Measurements from ENCODE around the gene MAPKAP1. TPM values are rescaled to one million over a fixed set of nuclear protein-coding genes. Genes with fewer than 3 reads are reported as not detected.

Gene MAPKAP1
- total RNA-seq, 2 donors from 2014 or later = 83.7 to 115 TPM

- H3K36me3 Mint-ChIP-seq = no peaks in the 10 kb centered on the region
- peak overlapping the region; percentile 72 to 86 for H3K27ac Mint-ChIP-seq
- H3K4me1 Mint-ChIP-seq (ENCODE audit: low read depth in 2 of 2) = peaks cover 28 to 39% of the 10 kb centered on the region in 2 donors
- DNase-seq (ENCODE audit: low spot score) (no peak), ATAC-seq (no peak)
- H3K9me3 Mint-ChIP-seq = no peaks in the 10 kb centered on the region
- H3K4me3 Mint-ChIP-seq = peak overlapping the region; percentile 38
- no peaks in the 10 kb centered on the region for H3K27me3 Mint-ChIP-seq
Observed at GRCh38 chr9:125529107-125529506, 177.9 kb downstream of the MAPKAP1 start.

- H3K36me3 Mint-ChIP-seq = no peaks in the 10 kb centered on the region
- peak overlapping the region in 1 of 2 donors; percentile 66 for H3K27ac Mint-ChIP-seq
- H3K27me3 Mint-ChIP-seq = no peaks in the 10 kb centered on the region
- ATAC-seq = no peak
- H3K4me1 Mint-ChIP-seq (ENCODE audit: low read depth in 2 of 2) = peaks cover 39 to 48% of the 10 kb centered on the region in 2 donors
- no peak overlapping the region for H3K4me3 Mint-ChIP-seq
- H3K9me3 Mint-ChIP-seq = peaks cover 3% of the 10 kb centered on the region
- no peak for DNase-seq (ENCODE audit: low spot score)
Observed at GRCh38 chr9:125527471-125528002, 179.5 kb downstream of the MAPKAP1 start.

GRCh38 chr9:125525921-125526631 lies 180.9 kb downstream of the MAPKAP1 start:
- Mint-ChIP-seq H3K27me3 (no peaks in the 10 kb centered on the region), H3K9me3 (peaks cover 6% of the 10 kb centered on the region), H3K4me3 (no peak overlapping the region), H3K4me1 (ENCODE audit: low read depth in 2 of 2) (peaks cover 50 to 52% of the 10 kb centered on the region in 2 donors), H3K27ac (no peak overlapping the region), H3K36me3 (no peaks in the 10 kb centered on the region)
- DNase-seq (ENCODE audit: low spot score) (no peak), ATAC-seq (no peak)

- H3K4me3 Mint-ChIP-seq = no peak overlapping the region
- no peak for DNase-seq (ENCODE audit: low spot score)
- no peak for ATAC-seq
- no peaks in the 10 kb centered on the region for H3K27me3 Mint-ChIP-seq
- peaks cover 6% of the 10 kb centered on the region for H3K9me3 Mint-ChIP-seq
- peaks cover 39 to 49% of the 10 kb centered on the region in 2 donors for H3K4me1 Mint-ChIP-seq (ENCODE audit: low read depth in 2 of 2)
- H3K36me3 Mint-ChIP-seq = peaks cover 4% of the 10 kb centered on the region
- no peak overlapping the region for H3K27ac Mint-ChIP-seq
Observed at GRCh38 chr9:125524583-125525355, 182.2 kb downstream of the MAPKAP1 start.

GRCh38 chr9:125523681-125524080 lies 183.3 kb downstream of the MAPKAP1 start:
- peaks cover 4% of the 10 kb centered on the region for H3K36me3 Mint-ChIP-seq
- H3K27ac Mint-ChIP-seq = peak overlapping the region in 1 of 2 donors; percentile 76
- H3K27me3 Mint-ChIP-seq = no peaks in the 10 kb centered on the region
- no peak overlapping the region for H3K4me3 Mint-ChIP-seq
- peaks cover 6% of the 10 kb centered on the region for H3K9me3 Mint-ChIP-seq
- peaks cover 32 to 42% of the 10 kb centered on the region in 2 donors for H3K4me1 Mint-ChIP-seq (ENCODE audit: low read depth in 2 of 2)
- DNase-seq (ENCODE audit: low spot score) = no peak
- no peak for ATAC-seq

GRCh38 chr9:125522328-125522725 lies 184.7 kb downstream of the MAPKAP1 start:
- peaks cover 6% of the 10 kb centered on the region for H3K9me3 Mint-ChIP-seq
- DNase-seq (ENCODE audit: low spot score) = no peak
- peaks cover 4% of the 10 kb centered on the region for H3K36me3 Mint-ChIP-seq
- H3K4me3 Mint-ChIP-seq = peak overlapping the region; percentile 57
- peak overlapping the region; percentile 76 to 84 for H3K27ac Mint-ChIP-seq
- H3K27me3 Mint-ChIP-seq = no peaks in the 10 kb centered on the region
- peak in 1 of 2 donors; percentile 14 for ATAC-seq
- peaks cover 27 to 34% of the 10 kb centered on the region in 2 donors for H3K4me1 Mint-ChIP-seq (ENCODE audit: low read depth in 2 of 2)

GRCh38 chr9:125521462-125522327 lies 185.3 kb downstream of the MAPKAP1 start:
- DNase-seq (ENCODE audit: low spot score) = no peak
- Mint-ChIP-seq H3K27ac (peak overlapping the region; percentile 76 to 84), H3K4me3 (peak overlapping the region; percentile 57), H3K4me1 (ENCODE audit: low read depth in 2 of 2) (peaks cover 27 to 34% of the 10 kb centered on the region in 2 donors), H3K9me3 (peaks cover 6% of the 10 kb centered on the region), H3K36me3 (peaks cover 4% of the 10 kb centered on the region), H3K27me3 (no peaks in the 10 kb centered on the region)
- ATAC-seq = peak; percentile 79 to 95

- DNase-seq (ENCODE audit: low spot score) (no peak), ATAC-seq (no peak)
- Mint-ChIP-seq H3K4me3 (no peak overlapping the region), H3K36me3 (peaks cover 4% of the 10 kb centered on the region), H3K27me3 (no peaks in the 10 kb centered on the region), H3K4me1 (ENCODE audit: low read depth in 2 of 2) (peaks cover 22 to 31% of the 10 kb centered on the region in 2 donors), H3K27ac (no peak overlapping the region), H3K9me3 (peaks cover 6% of the 10 kb centered on the region)
Observed at GRCh38 chr9:125519734-125520133, 187.3 kb downstream of the MAPKAP1 start.

- Mint-ChIP-seq H3K4me1 (ENCODE audit: low read depth in 2 of 2) (peaks cover 27 to 28% of the 10 kb centered on the region in 2 donors), H3K4me3 (no peak overlapping the region), H3K36me3 (peaks cover 4% of the 10 kb centered on the region), H3K27me3 (no peaks in the 10 kb centered on the region), H3K27ac (no peak overlapping the region), H3K9me3 (peaks cover 3% of the 10 kb centered on the region)
- ATAC-seq (no peak), DNase-seq (ENCODE audit: low spot score) (no peak)
Observed at GRCh38 chr9:125517577-125517976, 189.4 kb downstream of the MAPKAP1 start.

- Mint-ChIP-seq H3K27ac (no peak overlapping the region), H3K4me3 (no peak overlapping the region), H3K36me3 (peaks cover 4% of the 10 kb centered on the region), H3K27me3 (no peaks in the 10 kb centered on the region), H3K9me3 (no peaks in the 10 kb centered on the region), H3K4me1 (ENCODE audit: low read depth in 2 of 2) (peaks cover 15% of the 10 kb centered on the region in 2 donors)
- no peak for ATAC-seq
- no peak for DNase-seq (ENCODE audit: low spot score)
Observed at GRCh38 chr9:125515983-125516940, 190.7 kb downstream of the MAPKAP1 start.

GRCh38 chr9:125515281-125515680 lies 191.7 kb downstream of the MAPKAP1 start:
- Mint-ChIP-seq H3K36me3 (no peaks in the 10 kb centered on the region), H3K27ac (no peak overlapping the region), H3K4me1 (ENCODE audit: low read depth in 2 of 2) (peaks cover 9 to 15% of the 10 kb centered on the region in 2 donors), H3K27me3 (no peaks in the 10 kb centered on the region), H3K9me3 (no peaks in the 10 kb centered on the region), H3K4me3 (no peak overlapping the region)
- DNase-seq (ENCODE audit: low spot score) = no peak
- ATAC-seq = no peak

GRCh38 chr9:125514468-125514867 lies 192.5 kb downstream of the MAPKAP1 start:
- no peak for ATAC-seq
- H3K4me1 Mint-ChIP-seq (ENCODE audit: low read depth in 2 of 2) = peaks cover 7 to 15% of the 10 kb centered on the region in 2 donors
- DNase-seq (ENCODE audit: low spot score) = no peak
- peak overlapping the region; percentile 42 to 61 for H3K27ac Mint-ChIP-seq
- H3K9me3 Mint-ChIP-seq = no peaks in the 10 kb centered on the region
- peak overlapping the region; percentile 86 for H3K4me3 Mint-ChIP-seq
- H3K27me3 Mint-ChIP-seq = no peaks in the 10 kb centered on the region
- H3K36me3 Mint-ChIP-seq = no peaks in the 10 kb centered on the region
